Femur (tissue), 1 donor: ENCODE measurements around the gene ZMYM2.

Experiments
- DNase-seq: peaks from one replicate; pipeline ENCODE4 v3.0.0-alpha.2; 2017

ZMYM2 gene

DNA sequence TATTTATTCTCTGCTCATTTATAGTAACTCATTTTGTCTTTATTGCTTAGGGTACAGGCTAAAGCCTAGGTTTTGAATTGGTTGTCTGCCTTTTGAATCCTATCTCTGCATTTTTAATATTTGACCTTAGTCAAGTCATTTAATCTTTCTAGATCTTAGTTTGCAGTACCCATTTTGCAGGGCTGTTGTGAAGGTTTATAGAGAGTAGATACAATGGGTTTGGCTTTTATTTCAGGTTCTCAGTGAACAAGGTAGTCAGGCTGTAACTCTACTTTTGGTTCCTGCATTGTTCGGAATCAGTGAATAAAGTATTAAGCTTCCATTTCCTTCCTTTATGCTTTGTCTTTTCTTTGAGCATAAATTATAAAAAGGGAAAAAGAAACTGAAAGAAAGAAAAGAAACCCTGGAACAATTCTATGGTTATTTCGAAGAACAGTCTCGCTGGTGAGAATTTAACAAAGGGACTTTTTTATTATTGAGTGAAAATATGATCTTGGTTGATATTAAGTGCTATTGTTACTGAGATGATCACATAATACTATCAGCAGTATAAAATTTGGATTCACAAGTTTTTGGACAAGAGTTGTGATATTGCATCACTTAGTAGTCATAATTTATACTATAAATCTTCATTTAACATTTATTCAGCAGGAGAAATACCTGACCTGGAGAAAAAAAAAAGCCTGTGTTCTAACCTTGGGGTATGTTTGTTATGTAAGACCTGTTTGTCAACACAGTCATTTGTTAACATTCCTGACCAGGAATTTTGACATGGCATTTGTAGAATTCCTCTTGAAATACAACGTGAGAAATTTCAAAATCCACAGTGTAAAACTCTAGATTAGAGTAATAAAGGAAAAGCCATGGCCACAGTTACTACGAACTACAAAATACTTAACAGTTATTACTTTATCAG lies 91.3 kb downstream of the ZMYM2 start:
- DNase-seq, result no peak

DNA sequence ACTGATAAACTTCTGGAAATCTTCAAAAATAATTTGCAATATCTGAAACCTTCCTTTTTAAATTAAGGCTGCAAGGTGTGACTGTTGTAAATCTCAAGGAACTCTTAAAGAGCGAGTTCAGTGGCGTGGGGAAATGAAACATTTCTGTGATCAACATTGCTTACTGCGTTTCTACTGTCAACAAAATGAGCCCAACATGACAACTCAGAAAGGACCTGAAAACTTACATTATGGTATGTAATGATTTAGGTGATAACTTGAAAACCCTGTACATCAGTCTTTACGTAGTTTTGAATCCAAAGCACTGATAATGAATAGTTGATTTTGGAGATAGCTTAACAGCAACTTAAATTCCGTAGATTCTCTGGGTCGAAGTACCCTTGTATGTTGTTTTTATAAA lies 92.8 kb downstream of the ZMYM2 start:
- no peak for DNase-seq

DNA sequence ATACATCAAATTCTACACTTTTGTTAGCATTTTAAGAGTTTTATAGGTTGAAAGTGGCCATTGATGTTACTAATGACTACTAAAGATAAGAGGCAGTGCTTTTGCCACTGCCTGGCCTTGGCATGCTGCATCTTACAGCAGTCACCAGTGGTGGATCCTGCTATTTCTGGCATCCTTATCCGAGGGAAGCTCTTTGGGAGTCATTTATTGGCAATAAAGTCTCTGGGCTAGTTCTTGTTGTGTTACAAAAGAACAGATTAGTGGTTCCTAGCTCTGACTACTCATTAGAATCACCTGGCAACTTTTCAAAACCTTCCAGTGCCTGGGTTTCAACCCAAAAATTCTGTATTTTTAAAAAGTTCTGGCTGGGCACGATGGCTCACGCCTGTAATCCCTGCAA lies 94.5 kb downstream of the ZMYM2 start:
- DNase-seq, result no peak

DNA sequence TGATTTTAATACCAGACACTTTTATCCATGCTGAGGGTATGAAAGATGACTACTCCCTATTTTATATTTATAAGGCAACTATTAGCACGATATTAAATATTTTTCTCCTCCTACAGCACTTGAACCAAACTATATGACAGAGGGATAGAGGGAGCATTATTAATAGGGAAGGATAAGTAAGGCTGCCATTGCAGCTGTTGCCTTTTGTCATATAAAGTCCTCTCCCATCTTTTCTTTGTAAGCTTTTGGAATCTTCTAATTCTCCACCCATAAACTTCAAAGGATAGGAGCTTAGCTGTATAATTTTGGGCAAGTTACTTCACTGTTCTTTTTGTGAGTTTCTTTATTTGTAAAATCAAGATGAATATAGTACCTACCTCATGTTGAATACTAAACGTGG lies 95.4 kb downstream of the ZMYM2 start:
- no peak for DNase-seq

DNA sequence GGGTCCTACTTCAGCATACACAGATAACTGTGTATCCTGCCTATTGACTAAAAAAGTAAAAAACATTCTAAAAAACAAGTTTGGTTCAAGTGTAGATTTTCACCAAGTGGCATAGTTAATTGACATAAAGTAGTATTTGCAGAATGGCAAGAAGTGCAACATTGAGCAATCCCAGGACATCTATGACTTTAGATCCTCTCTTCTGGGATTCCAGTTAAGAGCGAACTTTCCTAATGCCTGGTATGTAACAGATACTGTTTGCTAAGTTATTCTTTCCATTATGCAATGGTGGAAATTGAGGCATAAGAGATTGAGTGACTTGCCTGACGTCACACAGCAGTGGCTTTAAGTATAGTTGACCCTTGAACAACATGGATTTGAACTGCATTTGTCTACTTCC lies 96.1 kb downstream of the ZMYM2 start:
- no peak for DNase-seq

DNA sequence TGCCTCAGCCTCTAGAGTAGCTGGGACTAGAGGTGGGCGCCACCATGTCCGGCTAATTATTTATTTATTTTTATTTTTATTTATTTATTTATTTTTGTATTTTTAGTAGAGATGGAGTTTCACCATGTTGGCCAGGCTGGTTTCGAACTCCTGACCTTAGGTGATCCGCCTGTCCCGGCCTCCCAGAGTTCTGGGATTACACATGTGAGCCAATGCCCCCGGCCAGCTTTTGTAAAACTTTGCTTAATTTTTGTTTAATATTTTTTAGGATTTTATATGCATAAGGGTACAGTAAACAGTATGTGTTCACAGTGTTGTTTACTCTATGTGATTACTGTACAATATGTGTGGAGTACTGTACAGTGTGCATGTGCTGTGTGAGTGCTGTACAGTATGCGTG lies 98.7 kb downstream of the ZMYM2 start:
- no peak for DNase-seq

DNA sequence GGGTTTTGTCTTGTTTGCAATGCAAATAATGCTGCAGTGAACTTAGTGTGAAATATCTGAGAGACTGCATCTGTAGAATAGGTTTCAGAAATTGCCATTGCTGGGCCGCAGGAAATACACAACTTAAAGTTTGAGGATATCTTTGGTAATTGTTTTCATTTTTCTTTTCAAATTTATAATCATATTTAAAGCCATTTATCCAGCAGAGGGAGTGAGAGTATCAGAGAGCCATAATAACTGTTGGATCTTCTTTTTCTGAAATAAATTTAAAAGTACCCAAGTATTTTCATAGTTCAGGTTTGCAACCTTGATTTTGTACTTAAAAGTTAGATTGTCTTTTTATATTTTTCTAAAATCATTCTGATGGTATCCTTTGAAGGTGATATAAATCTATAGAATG lies 99.4 kb downstream of the ZMYM2 start:
- no peak for DNase-seq

DNA sequence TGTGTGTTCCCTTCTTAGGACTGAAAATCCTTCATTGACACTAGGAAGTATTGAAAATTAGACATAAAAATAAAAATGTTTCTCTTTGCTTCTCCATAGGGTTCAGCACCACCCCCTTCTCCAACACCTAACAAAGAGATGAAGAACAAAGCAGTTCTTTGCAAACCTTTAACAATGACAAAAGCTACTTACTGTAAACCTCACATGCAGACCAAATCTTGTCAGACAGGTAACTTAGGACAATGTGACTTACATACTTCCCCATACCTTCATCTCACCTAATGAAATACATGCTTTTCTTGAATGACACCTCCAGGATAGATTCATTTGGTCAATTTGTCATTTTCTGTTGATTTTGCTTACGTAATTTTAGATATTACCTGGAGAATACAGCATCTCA lies 99.9 kb downstream of the ZMYM2 start:
- DNase-seq, result no peak

DNA sequence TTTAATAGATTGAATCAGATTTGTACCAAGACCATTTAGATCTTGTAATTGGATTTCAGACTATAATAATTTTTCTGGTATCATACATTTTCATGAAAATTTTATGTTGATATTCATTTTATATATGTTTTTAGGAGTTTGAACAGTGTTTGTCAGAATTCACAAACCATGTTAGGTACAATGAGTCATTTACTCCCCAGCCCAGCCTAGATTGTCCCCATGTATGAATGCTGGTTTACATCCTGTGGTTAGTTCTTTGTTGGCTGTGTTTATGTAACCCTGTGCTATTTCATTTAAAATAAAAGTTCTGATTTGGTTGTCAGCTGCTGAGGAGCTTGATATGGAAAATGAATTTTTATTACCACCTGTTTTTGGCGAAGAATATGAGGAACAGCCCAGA lies 105.6 kb downstream of the ZMYM2 start:
- DNase-seq, result no peak

DNA sequence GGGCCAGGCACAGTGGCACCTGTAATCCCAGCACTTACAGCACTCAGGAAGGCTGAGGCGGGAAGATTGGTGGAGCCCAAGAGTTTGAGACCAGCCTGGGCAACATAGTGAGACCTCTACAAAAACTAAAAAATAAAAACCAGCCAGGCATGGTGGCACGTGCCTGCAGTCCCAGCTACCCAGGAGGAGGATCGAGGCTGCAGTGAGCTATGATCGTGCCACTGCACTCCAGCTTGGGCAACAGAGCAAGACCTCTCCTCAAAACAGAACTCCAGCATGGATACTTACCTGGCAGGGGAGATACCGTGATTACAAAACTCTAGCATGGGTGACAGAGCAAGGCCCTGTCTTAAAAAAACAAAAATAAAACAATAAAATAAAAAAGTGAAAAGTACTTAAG lies 107.0 kb downstream of the ZMYM2 start:
- no peak for DNase-seq

DNA sequence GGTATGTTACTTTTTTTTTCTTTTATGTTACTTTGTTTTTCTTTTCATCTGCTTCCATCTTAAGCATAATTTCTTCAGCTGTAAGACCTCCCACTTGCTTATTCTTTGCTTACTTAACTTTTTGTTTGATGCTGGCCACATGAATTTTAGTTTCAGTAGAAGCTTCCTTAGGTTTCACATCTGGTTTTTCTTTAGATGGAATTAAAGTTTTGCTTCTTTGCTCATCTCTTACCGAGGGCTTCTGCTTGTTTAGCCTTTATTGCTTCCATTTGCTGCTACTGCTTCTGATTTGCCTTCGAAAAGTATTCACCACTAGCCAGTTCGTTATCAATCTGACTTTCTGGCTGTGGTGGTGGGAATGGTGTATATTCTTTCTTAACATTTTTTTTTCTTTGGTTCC lies 111.4 kb downstream of the ZMYM2 start:
- no peak for DNase-seq

DNA sequence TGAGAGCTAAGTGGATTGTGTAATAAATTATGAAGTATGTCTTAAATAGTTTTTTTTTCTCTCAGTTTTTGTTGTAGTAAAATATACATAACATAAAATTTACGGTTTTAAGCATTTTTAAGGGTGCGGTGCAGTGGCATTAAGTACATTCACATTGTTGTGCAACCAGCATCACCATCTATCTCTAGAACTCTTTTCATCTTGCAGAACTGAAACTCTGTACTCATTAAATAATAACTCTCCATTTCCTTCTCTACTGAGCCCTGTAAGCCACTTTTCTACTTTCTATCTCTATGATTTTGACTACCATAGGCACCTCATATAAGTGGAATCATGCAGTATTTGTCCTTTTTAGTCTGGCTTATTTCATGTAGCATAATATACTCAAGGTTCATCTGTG lies 115.2 kb downstream of the ZMYM2 start:
- no peak for DNase-seq

DNA sequence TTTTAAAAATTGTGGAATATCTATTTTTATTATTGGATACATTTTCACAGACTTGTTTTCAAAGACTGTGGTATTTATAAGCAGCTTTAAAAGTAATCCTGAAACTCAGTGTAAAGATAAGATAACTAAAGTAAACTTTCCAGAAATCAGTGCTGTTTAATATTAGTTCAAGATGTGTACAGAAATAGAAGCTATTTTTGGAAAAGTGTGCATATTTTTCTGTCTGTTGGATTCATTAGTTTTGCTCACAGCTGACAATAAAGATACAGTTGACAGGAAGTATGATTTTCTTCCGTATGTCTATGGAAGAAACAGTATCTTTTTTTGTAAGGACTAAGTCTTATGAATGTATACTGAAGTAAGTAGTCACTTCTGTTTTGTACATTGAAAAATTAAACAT lies 116.4 kb downstream of the ZMYM2 start:
- DNase-seq, result no peak

DNA sequence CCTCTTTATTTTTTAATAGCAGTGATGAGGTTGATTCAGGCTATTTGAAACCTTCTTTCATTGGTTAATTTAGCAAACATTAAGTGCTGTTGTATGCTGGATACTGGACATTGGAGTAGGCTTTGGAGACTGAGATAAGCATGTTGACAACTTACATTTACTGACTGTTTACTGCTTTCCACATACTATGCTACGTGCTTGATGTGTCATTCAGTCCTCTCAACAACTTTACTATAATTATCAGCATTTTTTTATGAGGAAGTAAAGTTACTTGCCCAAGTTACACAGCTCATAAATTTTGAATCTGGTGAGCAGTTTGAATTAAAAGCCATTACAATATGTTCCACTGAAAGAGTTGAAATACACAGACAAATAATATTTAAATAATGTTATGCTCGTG lies 118.6 kb downstream of the ZMYM2 start:
- DNase-seq, result no peak

DNA sequence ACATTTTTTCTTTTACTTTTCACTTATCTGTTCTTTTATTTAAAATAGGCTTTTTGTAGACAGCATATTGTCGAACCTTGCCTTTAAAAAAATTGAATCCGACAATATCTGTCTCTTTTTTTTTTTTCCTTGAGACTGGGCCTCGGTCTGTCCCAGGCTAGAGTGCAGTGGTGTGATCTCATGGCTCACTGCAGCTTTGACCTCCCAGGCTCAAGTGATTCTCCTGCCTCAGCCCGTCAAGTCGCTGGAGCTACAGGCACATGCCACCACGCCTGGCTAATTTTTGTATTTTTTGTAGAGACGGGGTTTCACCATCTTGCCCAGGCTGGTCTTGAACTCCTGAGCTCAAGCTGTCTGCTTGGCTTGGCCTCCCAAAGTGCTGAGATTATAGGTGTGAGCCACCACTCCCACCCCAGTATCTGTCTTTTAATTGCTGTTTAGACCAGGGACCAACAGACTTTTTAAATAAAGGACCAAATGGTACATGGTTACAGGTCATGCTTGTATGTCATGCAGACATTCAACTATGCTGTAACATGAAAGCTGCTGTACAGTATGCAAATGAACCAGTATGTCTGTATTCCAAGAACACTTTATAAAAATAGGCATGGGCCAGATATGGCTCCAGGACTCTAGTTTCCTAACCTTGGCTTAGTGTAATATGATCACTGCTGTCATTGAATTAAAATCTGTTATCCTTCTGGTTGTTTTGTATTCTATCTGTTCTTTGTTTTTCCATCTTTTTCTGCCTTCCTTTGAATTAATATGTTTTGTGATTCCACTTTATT lies 122.0 kb downstream of the ZMYM2 start:
- no peak for DNase-seq

DNA sequence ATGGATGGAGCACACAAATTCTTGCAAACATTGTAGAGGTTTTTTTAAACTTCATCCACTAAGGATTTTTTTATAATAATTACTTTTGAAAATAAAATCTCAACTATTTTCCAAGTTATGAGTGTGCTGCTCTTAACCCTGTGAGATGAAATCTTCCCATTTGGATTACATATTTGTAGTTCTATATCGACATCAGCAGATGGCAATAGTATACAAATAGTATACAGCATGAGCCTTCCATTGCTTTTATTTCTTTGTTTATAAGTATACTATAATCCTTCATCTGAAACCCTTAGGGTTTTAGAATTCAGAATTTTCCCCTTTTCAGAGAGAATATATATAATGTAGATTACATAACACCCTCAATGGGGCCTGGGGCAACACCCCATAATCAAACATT lies 131.8 kb downstream of the ZMYM2 start:
- no peak for DNase-seq

DNA sequence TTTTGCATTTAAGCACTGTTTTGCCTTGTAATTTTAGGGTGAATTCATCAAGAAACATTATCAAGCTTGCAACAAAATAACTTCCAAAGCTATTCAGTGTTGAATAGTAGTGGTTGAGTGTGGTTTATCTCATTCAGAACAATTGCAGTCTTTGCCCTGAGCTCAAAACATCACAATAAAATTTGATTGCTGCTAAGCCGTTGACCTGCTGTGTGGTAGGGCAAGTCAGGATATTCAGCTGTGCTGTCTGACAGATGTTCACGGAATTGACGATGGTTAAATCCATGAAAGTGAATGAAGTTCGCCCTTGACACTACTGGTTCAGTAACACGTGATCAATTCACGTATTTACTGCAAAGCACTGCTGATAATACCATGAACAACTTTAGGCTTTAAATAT lies 135.4 kb downstream of the ZMYM2 start:
- no peak for DNase-seq

DNA sequence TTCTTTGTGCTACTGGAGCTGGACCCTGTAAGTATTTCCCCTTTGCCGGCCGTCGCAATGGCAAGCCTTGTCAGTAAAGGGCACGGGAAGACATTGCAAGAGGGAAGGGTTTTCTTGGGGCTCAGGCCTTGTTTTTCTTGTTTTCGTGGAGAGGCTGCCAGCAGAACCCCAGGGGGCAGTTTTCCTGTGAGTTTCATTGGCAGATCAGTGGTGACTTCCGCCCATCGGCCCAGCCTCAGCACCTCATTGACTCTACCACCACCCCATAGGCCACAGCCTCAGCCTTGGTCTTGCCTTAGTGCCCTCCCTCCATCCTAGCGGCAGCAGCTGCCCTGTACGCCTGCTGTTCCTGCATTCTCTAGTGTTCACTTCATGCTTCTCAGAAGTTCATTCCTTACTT lies 140.8 kb downstream of the ZMYM2 start:
- DNase-seq, result no peak

DNA sequence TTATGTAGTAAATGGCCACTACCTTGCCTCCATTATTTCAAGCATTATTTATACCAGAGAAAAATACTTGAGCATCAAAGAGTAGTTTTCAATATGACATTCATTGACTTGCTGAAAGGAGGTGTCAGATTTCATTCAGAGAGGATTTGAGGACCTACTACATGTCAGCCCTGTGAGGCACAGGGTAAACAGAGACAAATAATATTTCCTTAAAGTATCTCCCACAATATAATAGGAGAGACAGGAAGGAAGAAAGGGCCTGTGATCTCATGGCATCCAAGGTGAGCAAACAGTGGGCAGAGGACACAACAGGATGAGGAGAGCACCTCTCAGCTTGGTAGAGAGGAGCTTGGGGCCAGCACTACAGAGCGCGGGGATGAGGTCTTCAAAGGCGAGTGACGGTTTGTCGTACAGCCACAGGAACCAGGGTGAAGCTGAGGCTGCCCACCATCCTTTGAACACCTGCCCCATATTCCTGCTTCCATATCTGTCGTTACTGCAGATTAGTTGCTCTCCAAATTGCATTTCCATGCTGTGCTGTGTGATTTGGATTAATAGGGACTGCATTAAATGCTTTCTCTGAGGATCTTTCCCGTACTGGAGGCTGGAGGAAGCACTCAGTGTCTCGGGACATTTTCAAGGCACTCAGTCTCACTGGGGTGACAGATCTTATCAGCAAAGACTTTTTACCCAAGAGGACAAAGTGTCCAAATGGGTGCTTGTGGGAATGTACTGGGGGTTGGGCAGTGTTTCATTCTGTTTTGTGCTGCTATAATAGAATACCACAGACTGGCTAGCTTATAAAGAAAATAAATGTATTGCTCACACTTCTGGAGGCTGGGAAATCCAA lies 143.2 kb downstream of the ZMYM2 start:
- DNase-seq, result no peak

DNA sequence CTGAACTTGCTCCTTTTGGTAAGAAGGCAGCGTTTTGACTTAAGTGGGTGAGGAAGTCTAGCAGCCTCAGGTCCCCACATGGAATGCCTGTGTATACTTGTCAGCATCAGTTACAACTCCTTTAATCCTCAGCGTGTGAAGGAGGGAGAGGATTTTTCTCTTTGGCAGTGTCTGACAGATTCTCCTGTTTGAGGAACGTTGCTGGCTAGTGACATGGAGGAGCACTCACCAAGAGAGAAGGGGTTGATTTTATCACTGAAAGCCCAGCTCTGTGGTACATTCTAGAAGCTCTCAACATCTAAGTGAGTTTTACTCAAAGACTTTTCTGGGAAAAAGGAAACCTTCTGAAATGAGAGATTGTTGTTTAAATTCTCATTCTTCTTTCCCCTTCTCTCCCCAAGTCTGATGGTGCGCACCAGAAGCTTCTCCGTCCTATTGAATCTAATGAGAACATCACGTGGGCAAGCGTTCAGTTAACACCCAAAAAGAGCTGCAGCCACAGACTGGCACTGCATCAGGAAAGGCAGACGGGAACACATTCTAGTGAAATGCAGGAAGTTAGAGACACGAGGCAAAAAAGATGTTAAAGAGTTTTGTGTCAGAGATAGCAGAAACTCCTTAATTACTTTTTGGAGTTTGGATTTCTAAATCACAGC lies 144.1 kb downstream of the ZMYM2 start:
- DNase-seq, result no peak

DNA sequence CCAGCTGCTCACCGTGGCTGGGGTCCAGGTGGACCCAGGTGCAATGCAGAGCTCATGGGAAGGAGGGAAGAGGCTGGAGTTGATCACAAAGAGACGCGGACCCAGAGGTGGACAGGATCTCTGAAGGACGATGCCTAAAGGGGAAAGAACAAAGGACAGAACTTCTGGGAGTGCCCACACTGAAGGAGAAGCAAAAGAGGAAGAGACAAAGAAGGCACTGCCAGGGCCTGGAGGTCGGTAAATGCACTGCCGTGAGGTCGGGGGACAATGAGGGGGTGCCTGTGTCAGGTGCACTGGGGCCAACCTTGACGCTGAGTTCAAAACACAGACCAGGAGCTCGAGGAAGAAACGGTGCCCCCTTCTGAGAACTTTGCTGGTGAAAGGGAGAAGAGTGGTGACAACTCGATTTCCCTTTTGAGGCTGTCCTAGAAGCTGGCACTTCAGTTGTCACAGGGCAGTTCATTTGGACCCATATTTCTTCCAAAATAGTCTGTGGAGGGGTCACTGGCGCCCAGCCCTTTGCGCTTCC lies 146.7 kb downstream of the ZMYM2 start:
- no peak for DNase-seq

DNA sequence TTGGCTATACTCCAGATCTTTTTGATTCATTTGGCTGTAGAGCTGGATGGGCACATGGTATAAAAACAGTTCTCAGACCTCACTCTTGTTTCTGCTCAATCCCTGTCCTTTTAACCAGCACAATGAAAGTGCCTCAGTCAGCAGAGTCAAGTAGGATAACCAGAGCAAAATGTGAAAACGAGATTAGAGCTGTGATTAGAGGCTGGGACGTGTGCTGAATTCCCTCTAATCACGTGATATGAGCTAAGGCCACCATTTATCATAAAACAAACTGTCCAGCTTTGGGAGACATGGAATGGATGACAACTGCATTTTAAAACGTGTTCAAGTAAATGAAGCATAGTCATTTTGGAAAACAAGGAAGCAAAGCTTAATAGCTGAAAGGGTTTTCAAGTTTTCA lies 148.2 kb downstream of the ZMYM2 start:
- DNase-seq, result no peak

DNA sequence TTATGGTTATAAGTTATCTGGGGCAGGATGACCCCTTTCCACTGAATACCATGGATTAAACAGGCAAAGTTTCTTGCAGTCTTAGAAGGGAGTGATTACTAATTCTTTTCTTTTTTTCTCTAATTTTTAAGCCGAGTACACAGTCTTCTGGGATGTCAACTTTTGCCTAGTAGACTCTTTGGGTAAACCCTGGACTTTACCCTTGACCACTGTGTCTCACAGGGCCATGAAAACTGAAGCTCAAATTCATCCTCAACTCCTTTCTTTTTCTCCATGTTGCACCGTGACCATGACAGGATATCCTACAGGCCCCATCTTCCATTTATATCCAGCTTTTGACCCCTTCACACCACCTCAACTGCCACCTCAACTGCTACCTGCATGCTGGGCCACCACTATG lies 150.5 kb downstream of the ZMYM2 start:
- no peak for DNase-seq
